Epithelial cell of esophagus (primary cell): Measurements from ENCODE around the gene TRPC6.

Source experiments
- DNase-seq: peaks from one replicate; pipeline ENCODE4 v3.0.0; 2010; ENCODE audit warnings: low read depth
- H3K4me3 ChIP-seq: 2 replicates; pipeline ENCODE4 v1.5.1; 2011; ENCODE audit warnings: mild to moderate bottlenecking, low read length, control low read depth
- TF ChIP-seq, protein P1 (sequence below): IDR thresholded peaks from 2 replicates; pipeline ENCODE4 v1.5.1; 2011; ENCODE audit warnings: low read depth, mild to moderate bottlenecking, low read length, control low read depth, inconsistent platforms; ENCODE audit not compliant: insufficient read depth; ENCODE audit errors: missing control alignments

Gene TRPC6

DNA sequence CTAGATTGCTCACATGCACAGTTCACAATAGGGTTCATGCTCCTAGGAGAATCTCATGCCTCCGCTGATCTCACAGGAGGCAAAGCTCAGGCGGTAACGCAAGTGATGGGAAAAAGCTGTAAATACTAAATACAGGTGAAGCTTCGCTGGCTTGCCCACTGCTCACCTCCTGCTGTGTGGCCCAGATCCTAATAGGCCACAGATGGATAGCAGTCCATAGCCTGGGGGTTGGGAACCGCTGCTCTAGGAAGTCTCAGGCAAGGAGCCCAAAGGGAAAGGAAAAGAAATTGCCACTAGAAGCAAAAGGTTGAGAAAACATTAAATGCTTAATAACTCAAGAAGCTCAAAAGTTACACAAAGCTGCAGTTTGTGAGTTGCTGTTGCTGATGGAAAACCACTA is 3.2 kb upstream of the TRPC6 start:
- no peak overlapping the region for H3K4me3 ChIP-seq
- TF ChIP-seq, protein P1, sequence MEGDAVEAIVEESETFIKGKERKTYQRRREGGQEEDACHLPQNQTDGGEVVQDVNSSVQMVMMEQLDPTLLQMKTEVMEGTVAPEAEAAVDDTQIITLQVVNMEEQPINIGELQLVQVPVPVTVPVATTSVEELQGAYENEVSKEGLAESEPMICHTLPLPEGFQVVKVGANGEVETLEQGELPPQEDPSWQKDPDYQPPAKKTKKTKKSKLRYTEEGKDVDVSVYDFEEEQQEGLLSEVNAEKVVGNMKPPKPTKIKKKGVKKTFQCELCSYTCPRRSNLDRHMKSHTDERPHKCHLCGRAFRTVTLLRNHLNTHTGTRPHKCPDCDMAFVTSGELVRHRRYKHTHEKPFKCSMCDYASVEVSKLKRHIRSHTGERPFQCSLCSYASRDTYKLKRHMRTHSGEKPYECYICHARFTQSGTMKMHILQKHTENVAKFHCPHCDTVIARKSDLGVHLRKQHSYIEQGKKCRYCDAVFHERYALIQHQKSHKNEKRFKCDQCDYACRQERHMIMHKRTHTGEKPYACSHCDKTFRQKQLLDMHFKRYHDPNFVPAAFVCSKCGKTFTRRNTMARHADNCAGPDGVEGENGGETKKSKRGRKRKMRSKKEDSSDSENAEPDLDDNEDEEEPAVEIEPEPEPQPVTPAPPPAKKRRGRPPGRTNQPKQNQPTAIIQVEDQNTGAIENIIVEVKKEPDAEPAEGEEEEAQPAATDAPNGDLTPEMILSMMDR, result no peak
- DNase-seq, result no peak

DNA sequence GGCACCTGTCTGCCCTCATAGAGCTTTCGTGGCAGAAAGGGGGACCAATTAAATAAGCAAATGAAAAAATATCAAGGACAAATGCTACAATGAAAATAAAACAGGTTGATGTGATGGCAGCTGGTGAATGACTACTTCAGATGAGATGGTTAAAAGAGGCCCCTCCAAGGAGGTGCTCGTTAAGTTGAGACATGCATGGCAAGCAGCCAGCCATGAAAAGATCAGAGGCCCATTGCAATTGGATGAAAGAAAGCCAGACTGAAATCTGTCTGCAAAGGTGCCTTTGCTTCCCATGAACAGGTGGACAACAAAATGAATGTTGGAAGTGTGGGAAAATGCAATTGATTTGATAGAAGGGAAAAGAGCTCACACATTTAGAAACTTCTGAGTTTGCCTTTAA is 848 bp upstream of the TRPC6 start:
- TF ChIP-seq, protein P1, result no peak

DNA sequence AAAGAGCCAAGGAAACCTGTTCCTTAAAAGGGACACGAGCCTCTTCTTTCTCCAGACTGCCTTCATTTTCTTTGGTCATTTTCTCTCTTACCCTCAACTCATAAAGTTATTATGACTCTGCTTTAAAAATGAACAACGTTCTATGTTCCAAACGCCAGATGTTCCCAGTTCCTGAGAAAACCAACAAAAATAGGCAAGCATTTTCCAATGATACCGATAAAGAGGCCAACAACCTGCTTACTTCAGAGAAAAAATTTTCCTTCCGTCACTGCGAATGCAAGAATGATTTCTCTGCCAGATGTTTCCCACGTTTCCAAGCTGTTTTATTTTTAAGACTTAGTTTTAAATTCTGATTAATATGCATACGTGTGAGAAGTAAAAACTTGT is 315 bp upstream of the TRPC6 start:
- TF ChIP-seq, protein P1, result no peak
- H3K4me3 ChIP-seq, result no peak overlapping the region
- DNase-seq, result no peak

More for the DNA sequence above, 848 bp upstream of the TRPC6 start:
- no peak for DNase-seq
- H3K4me3 ChIP-seq, result no peak overlapping the region

DNA sequence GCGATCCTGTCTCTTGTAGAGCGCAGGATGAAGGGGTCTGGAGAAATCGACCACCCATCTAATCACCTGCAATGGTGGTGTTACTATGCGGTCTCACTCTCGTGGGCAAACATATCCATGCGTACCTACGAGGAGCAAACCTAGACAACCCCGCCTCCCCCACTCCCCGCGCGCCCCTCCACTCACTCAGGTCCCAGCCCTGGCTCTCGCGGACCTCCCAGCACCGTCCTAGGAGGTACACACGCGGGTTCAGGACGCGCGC is 887 bp downstream of the TRPC6 start:
- H3K4me3 ChIP-seq, result peak overlapping the region; percentile 53
- TF ChIP-seq, protein P1, result no peak
- no peak for DNase-seq

DNA sequence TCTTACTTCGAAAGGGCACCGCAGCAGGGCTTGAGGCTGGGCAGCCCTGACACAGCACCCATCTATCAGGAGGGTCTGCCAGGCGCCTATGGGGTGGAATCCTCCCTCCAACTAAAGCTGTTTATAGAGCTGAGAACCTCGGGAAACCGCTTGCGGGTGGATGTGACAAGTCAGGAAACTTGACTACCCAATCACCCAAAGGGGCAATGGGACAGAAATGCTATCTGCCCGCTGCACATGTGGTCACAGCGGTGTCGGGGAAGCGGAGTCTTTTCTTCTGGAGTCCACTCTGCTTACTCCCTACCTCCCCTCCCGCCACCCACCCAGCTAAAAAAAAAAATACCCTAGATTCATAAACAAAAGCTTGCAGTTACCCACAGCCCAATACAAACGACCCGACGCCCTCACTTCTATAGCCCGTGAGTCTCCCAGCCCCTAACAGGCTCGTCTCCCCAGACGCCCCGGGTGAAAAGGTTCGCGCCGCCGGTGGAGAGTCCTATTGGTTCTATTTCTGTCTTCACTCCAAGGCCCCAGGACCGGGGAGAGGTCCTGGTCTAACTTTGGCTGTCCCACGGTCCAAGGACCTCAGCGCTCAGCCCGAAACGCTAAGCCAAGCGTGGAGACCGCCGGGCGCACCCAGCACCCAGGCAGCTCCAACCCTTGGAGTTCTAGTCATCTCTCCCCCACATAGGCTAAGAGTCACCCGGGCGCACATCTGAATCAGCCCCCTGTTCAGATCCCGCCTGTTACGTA is 1.4 kb downstream of the TRPC6 start:
- H3K4me3 ChIP-seq, result peak overlapping the region; percentile 53
- TF ChIP-seq, protein P1, result no peak
- DNase-seq, result peak; percentile 48

DNA sequence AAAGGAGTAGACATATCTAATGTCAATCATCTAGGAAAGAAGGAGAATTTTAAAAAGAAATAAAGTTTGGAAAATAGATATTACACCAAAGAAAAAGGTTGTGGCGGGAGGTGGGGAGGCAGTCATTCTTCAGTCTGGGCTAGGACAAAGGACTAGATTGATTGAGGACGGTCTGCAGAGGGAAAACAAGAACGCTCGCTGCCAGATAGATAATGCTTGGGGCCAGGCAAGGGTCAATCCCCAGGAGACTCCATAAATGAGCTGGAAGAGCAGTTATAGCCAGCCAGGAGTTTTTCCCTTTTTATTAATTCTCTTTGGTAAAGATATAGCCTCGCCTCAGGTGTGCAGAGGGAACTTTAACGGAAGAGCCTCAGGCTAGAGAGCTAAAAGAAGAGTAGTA is 6.3 kb downstream of the TRPC6 start:
- H3K4me3 ChIP-seq, result no peak overlapping the region
- no peak for DNase-seq
- TF ChIP-seq, protein P1, result no peak

DNA sequence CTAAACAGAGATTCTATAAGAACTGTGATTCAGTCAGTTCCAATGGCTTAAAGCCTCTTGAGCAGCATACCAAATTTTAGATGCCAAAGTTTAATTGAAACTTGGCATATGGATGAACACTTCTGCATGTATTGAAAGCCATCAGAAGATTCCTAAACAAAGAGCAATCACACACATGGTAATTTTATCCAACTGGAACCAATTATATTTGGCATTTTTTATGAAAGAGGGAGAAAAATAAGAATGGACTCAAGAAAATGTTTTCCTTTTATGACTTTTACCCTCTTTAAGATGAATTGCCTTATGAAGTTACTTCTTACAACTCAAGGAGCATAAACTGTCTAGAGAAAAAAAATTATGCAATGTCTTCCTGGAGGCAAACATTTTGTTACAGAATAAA is 7.4 kb downstream of the TRPC6 start:
- H3K4me3 ChIP-seq, result no peak overlapping the region
- no peak for DNase-seq
- TF ChIP-seq, protein P1, result no peak
